ENCODE data around the gene CASQ1. TPM values are rescaled to one million over a fixed set of nuclear protein-coding genes. Genes with fewer than 3 reads are reported as not detected.

The CASQ1 gene
- total RNA-seq, 1 donor, result 0.36 TPM

- H3K36me3 ChIP-seq (ENCODE audit: insufficient read depth, low read length), result peaks cover 70% of the 10 kb centered on the region
- H3K79me2 ChIP-seq (ENCODE audit: insufficient read depth, low read length), result no peaks in the 10 kb centered on the region
- H4K20me1 ChIP-seq (ENCODE audit: insufficient read depth, low read length), result no peaks in the 10 kb centered on the region
- H3K4me1 ChIP-seq (ENCODE audit: insufficient read depth, low read length), result no peaks in the 10 kb centered on the region
- H3K4me2 ChIP-seq (ENCODE audit: insufficient read depth, low read length), result no peak overlapping the region
- H2AFZ ChIP-seq (ENCODE audit: low read length), result no peak overlapping the region
- no peaks in the 10 kb centered on the region for H3K27me3 ChIP-seq (ENCODE audit: insufficient read depth, low read length)
- DNase-seq (ENCODE audit: insufficient read length, low spot score, missing footprints), result no peak
- no peaks in the 10 kb centered on the region for H3K9me3 ChIP-seq (ENCODE audit: low read depth, low read length)
- H3K27ac ChIP-seq (ENCODE audit: low read depth, low read length), result no peak overlapping the region
- TF ChIP-seq, protein P1, sequence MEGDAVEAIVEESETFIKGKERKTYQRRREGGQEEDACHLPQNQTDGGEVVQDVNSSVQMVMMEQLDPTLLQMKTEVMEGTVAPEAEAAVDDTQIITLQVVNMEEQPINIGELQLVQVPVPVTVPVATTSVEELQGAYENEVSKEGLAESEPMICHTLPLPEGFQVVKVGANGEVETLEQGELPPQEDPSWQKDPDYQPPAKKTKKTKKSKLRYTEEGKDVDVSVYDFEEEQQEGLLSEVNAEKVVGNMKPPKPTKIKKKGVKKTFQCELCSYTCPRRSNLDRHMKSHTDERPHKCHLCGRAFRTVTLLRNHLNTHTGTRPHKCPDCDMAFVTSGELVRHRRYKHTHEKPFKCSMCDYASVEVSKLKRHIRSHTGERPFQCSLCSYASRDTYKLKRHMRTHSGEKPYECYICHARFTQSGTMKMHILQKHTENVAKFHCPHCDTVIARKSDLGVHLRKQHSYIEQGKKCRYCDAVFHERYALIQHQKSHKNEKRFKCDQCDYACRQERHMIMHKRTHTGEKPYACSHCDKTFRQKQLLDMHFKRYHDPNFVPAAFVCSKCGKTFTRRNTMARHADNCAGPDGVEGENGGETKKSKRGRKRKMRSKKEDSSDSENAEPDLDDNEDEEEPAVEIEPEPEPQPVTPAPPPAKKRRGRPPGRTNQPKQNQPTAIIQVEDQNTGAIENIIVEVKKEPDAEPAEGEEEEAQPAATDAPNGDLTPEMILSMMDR (IDR thresholded peaks at IDR 0.05; ENCODE audit: extremely low read depth, low read depth, low read length), result no peak
- no peak overlapping the region for H3K4me3 ChIP-seq (ENCODE audit: insufficient read depth, low read length)
Observed at GRCh38 chr1:160227561-160227960, 37.2 kb downstream of the CASQ1 start.

DNA sequence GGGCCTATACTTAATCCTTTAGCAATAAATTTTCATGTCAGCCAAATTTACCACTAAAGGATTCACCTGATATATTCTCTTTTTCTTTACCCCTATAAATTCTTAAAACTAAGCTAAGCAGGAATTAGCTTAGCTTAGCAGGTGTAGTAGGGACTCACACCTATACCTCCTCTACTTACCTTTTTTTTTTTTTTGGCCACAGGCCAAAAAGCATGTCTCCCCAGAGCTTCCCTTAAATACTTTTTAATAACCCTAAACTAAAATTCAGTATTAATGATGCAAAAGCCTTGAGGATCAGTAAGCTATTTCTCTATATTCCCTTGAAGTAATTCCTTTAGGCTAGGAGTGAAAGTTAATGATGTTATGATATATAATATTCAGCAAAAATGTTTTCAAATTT, 38.1 kb downstream of the CASQ1 start:
- H2AFZ ChIP-seq (ENCODE audit: low read length), result no peak overlapping the region
- H3K9me3 ChIP-seq (ENCODE audit: low read depth, low read length), result no peaks in the 10 kb centered on the region
- DNase-seq (ENCODE audit: insufficient read length, low spot score, missing footprints), result no peak
- H3K27me3 ChIP-seq (ENCODE audit: insufficient read depth, low read length), result no peaks in the 10 kb centered on the region
- TF ChIP-seq, protein P1 (IDR thresholded peaks at IDR 0.05; ENCODE audit: extremely low read depth, low read depth, low read length), result no peak
- H4K20me1 ChIP-seq (ENCODE audit: insufficient read depth, low read length), result peaks cover 4% of the 10 kb centered on the region
- H3K4me1 ChIP-seq (ENCODE audit: insufficient read depth, low read length), result no peaks in the 10 kb centered on the region
- H3K79me2 ChIP-seq (ENCODE audit: insufficient read depth, low read length), result no peaks in the 10 kb centered on the region
- H3K36me3 ChIP-seq (ENCODE audit: insufficient read depth, low read length), result peaks cover 62% of the 10 kb centered on the region
- no peak overlapping the region for H3K27ac ChIP-seq (ENCODE audit: low read depth, low read length)
- H3K4me3 ChIP-seq (ENCODE audit: insufficient read depth, low read length), result no peak overlapping the region
- H3K4me2 ChIP-seq (ENCODE audit: insufficient read depth, low read length), result no peak overlapping the region

- H3K4me2 ChIP-seq (ENCODE audit: insufficient read depth, low read length), result no peak overlapping the region
- no peak overlapping the region for H3K27ac ChIP-seq (ENCODE audit: low read depth, low read length)
- H3K27me3 ChIP-seq (ENCODE audit: insufficient read depth, low read length), result no peaks in the 10 kb centered on the region
- H3K9me3 ChIP-seq (ENCODE audit: low read depth, low read length), result no peaks in the 10 kb centered on the region
- H4K20me1 ChIP-seq (ENCODE audit: insufficient read depth, low read length), result peaks cover 4% of the 10 kb centered on the region
- no peak overlapping the region for H3K4me3 ChIP-seq (ENCODE audit: insufficient read depth, low read length)
- no peak overlapping the region for H2AFZ ChIP-seq (ENCODE audit: low read length)
- no peaks in the 10 kb centered on the region for H3K79me2 ChIP-seq (ENCODE audit: insufficient read depth, low read length)
- TF ChIP-seq, protein P1 (IDR thresholded peaks at IDR 0.05; ENCODE audit: extremely low read depth, low read depth, low read length), result no peak
- no peak for DNase-seq (ENCODE audit: insufficient read length, low spot score, missing footprints)
- no peaks in the 10 kb centered on the region for H3K4me1 ChIP-seq (ENCODE audit: insufficient read depth, low read length)
- H3K36me3 ChIP-seq (ENCODE audit: insufficient read depth, low read length), result peaks cover 66% of the 10 kb centered on the region
Observed at GRCh38 chr1:160232911-160233310, 42.5 kb downstream of the CASQ1 start.

- H3K9me3 ChIP-seq (ENCODE audit: low read depth, low read length), result no peaks in the 10 kb centered on the region
- no peak overlapping the region for H2AFZ ChIP-seq (ENCODE audit: low read length)
- H3K4me1 ChIP-seq (ENCODE audit: insufficient read depth, low read length), result no peaks in the 10 kb centered on the region
- H4K20me1 ChIP-seq (ENCODE audit: insufficient read depth, low read length), result peaks cover 6% of the 10 kb centered on the region
- no peaks in the 10 kb centered on the region for H3K27me3 ChIP-seq (ENCODE audit: insufficient read depth, low read length)
- H3K36me3 ChIP-seq (ENCODE audit: insufficient read depth, low read length), result peaks cover 67% of the 10 kb centered on the region
- peaks cover 6% of the 10 kb centered on the region for H3K79me2 ChIP-seq (ENCODE audit: insufficient read depth, low read length)
- no peak overlapping the region for H3K4me3 ChIP-seq (ENCODE audit: insufficient read depth, low read length)
- no peak overlapping the region for H3K4me2 ChIP-seq (ENCODE audit: insufficient read depth, low read length)
- no peak for DNase-seq (ENCODE audit: insufficient read length, low spot score, missing footprints)
- H3K27ac ChIP-seq (ENCODE audit: low read depth, low read length), result no peak overlapping the region
- TF ChIP-seq, protein P1 (IDR thresholded peaks at IDR 0.05; ENCODE audit: extremely low read depth, low read depth, low read length), result no peak
Observed at GRCh38 chr1:160236806-160237205, 46.4 kb downstream of the CASQ1 start.
